BE2C (cell line): ENCODE data around the gene SLC24A3.

Source experiments
- DNase-seq: peaks from one replicate; pipeline ENCODE4 v3.0.0-alpha.2; 2020
- H3K27me3 ChIP-seq: fragments of 250-450 bp; sonication (Bioruptor Pico); 2 replicates; pipeline ENCODE4 v1.5.1; 2020; ENCODE audit warnings: mild to moderate bottlenecking
- H3K36me3 ChIP-seq: fragments of 250-450 bp; sonication (Bioruptor Pico); 2 replicates; pipeline ENCODE4 v1.5.1; 2020; ENCODE audit warnings: mild to moderate bottlenecking
- H3K4me1 ChIP-seq: fragments of 250-450 bp; sonication (Bioruptor Pico); 2 replicates; pipeline ENCODE4 v1.5.1; 2020
- H3K4me3 ChIP-seq: 2 replicates; pipeline ENCODE4 v1.5.1; 2011; ENCODE audit warnings: low read depth, low read length
- H3K9me3 ChIP-seq: fragments of 250-450 bp; sonication (Bioruptor Pico); 2 replicates; pipeline ENCODE4 v1.5.1; 2020
- CTCF ChIP-seq: IDR thresholded peaks from 2 replicates; pipeline ENCODE4 v1.5.1; 2012; ENCODE audit warnings: mild to moderate bottlenecking, low read depth, low read length

The SLC24A3 gene

DNA sequence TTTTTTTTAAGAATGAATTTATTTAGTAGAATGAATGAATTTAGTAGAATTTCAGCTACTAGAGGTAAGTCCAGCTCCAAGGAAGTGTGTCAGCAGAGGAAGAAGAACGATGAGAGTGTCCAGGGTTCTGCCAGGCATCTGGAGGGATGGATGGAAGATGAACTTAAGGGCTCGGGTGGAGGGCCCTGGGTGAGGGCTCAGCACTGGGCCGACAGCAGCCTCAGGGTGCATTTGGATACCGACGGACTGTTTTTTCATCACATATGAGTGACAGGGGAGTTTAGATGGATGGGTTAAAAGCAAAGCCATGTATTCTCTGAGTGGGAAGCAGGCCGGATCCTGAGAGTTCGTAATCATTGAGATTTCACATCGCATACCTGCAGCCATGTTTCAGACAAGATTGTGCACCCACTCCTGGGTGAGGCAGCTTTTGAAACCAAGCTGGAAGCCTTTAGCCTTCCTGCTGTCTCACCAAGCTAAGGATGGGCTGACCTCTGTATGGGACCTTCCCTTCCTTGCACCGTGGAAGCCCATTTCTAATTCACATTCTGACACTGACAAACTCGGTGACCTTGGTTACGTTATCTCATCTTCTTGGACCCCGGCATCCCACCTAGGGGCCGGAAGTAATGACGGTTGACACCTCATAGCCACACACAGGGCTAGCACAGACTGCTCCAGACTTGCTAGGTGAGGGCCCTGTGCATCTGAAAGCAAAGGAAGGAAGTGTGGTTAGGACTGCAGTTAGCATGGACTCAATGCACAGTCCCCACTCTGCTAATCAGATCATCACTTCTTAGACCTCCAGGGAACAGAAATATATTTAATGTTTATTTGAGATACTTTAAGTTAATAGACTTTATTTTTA, 228.5 kb downstream of the SLC24A3 start:
- no peaks in the 10 kb centered on the region for H3K4me1 ChIP-seq
- DNase-seq: no peak
- no peak for TF ChIP-seq CTCF
- H3K4me3 ChIP-seq: no peak overlapping the region
- H3K27me3 ChIP-seq: no peaks in the 10 kb centered on the region
- H3K9me3 ChIP-seq: no peaks in the 10 kb centered on the region
- H3K36me3 ChIP-seq: no peaks in the 10 kb centered on the region

- H3K4me3 ChIP-seq: no peak overlapping the region
- H3K36me3 ChIP-seq: no peaks in the 10 kb centered on the region
These were observed 233.8 kb downstream of the SLC24A3 start for GRCh38 chr20:19446246-19446645.

GRCh38 chr20:19448632-19449031, 236.2 kb downstream of the SLC24A3 start:
- H3K27me3 ChIP-seq: no peaks in the 10 kb centered on the region
- TF ChIP-seq CTCF: no peak

More at GRCh38 chr20:19446246-19446645, 233.8 kb downstream of the SLC24A3 start:
- DNase-seq: no peak
- Histone ChIP-seq H3K27me3 (no peaks in the 10 kb centered on the region), H3K4me1 (no peaks in the 10 kb centered on the region), H3K9me3 (no peaks in the 10 kb centered on the region)
- no peak for TF ChIP-seq CTCF

GRCh38 chr20:19449051-19449450, 236.6 kb downstream of the SLC24A3 start:
- no peak for TF ChIP-seq CTCF
- Histone ChIP-seq H3K27me3 (no peaks in the 10 kb centered on the region), H3K4me1 (no peaks in the 10 kb centered on the region), H3K9me3 (no peaks in the 10 kb centered on the region), H3K4me3 (no peak overlapping the region), H3K36me3 (no peaks in the 10 kb centered on the region)
- no peak for DNase-seq

More at GRCh38 chr20:19448632-19449031, 236.2 kb downstream of the SLC24A3 start:
- Histone ChIP-seq H3K9me3 (no peaks in the 10 kb centered on the region), H3K4me1 (no peaks in the 10 kb centered on the region), H3K36me3 (no peaks in the 10 kb centered on the region), H3K4me3 (no peak overlapping the region)
- DNase-seq: no peak

DNA sequence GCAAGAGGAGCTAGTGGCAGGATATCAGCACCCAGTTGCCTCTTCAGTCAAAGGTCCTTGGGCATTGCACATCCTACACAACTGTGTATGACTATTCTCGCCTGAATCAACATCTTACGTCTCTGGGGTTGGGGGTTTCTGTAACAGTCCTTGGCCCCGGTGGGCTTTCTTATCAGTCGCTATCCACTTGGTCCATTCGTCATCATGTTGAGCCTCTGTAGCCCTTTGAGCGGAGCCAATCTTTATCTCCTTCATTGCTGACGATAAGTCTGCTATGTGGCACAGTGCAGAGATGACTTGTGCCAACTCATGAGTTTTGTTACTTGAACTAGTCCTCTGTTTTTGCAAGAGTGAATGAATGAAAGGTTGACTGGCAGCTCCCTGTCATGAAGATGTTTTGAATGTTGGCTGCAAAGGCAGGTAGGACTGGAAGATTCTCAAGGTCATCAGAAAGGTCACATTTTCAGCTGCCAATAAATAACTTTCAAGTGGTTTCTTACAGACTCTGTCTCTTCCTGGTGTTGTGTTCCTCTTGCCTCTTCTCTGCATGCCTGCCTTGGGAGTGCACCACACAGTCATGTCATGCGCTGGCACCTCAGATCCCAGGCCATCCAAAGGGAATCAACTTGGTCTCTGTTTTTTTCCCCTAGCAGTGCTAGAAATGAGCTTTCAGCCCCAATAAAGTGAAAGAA, 238.9 kb downstream of the SLC24A3 start:
- no peaks in the 10 kb centered on the region for H3K4me1 ChIP-seq
- no peak for TF ChIP-seq CTCF
- H3K4me3 ChIP-seq: no peak overlapping the region
- no peak for DNase-seq
- no peaks in the 10 kb centered on the region for H3K9me3 ChIP-seq
- no peaks in the 10 kb centered on the region for H3K27me3 ChIP-seq
- no peaks in the 10 kb centered on the region for H3K36me3 ChIP-seq

- Histone ChIP-seq H3K4me1 (no peaks in the 10 kb centered on the region), H3K9me3 (no peaks in the 10 kb centered on the region), H3K36me3 (no peaks in the 10 kb centered on the region), H3K27me3 (no peaks in the 10 kb centered on the region), H3K4me3 (no peak overlapping the region)
- TF ChIP-seq CTCF: no peak
- no peak for DNase-seq
These were observed 239.5 kb downstream of the SLC24A3 start for GRCh38 chr20:19451923-19452295.
